GM10248 (cell line): ENCODE measurements around the gene ARGLU1.

Source experiments
- CTCF ChIA-PET: fragments of 300-600 bp; sonication (Branson Sonifier 250); formaldehyde crosslinking; extraction: SDS; loops from one replicate; lab custom pipeline; 2021; ENCODE audit warnings: antibody characterized with exemption; lab: Yijun Ruan, JAX
- POLR2A ChIA-PET: fragments of 350-650 bp; sonication (Branson Sonifier 250); formaldehyde crosslinking; extraction: SDS; loops from one replicate; lab custom pipeline; 2020; ENCODE audit warnings: antibody characterized with exemption; lab: Yijun Ruan, JAX
- DNase-seq: peaks from one replicate; pipeline ENCODE4 v3.0.0; 2012; ENCODE audit errors: extremely low spot score
- CTCF ChIP-seq: IDR thresholded peaks from 2 replicates; pipeline ENCODE4 v1.5.1; 2012; ENCODE audit warnings: mild to moderate bottlenecking, low read depth; ENCODE audit errors: extremely low read depth, missing control alignments, control extremely low read depth

Gene ARGLU1

GRCh38 chr13:106568299-106569003 is 514 bp upstream of the ARGLU1 start:
- POLR2A ChIA-PET = interaction anchor here (1.8 kb wide), 1 partner anchor 33 kb away, joined by 5 read pairs; the partner anchor contains the start of gene EFNB2
- no peak for DNase-seq
- CTCF ChIA-PET = interaction anchor here (0.6 to 2.5 kb wide), 6 partner anchors 9 to 52 kb away, joined by 3 to 8 read pairs (median 3); no protein-coding TSS in a partner anchor
- no peak for TF ChIP-seq CTCF

GRCh38 chr13:106566641-106567473 is 1.1 kb downstream of the ARGLU1 start:
- DNase-seq = peak; percentile 65
- no peak for TF ChIP-seq CTCF
- CTCF ChIA-PET = interaction anchor here (1.1 to 3.9 kb wide), 6 partner anchors 8 to 54 kb away, joined by 3 to 31 read pairs (median 6); no protein-coding TSS in a partner anchor
- POLR2A ChIA-PET = interaction anchor here (1.8 kb wide), 1 partner anchor 31 kb away, joined by 5 read pairs; the partner anchor contains the start of gene EFNB2

GRCh38 chr13:106565127-106565775 is 2.7 kb downstream of the ARGLU1 start:
- ChIA-PET CTCF (interaction anchor here (0.7 to 3.9 kb wide), 6 partner anchors 9 to 55 kb away, joined by 3 to 31 read pairs (median 5); no protein-coding TSS in a partner anchor), POLR2A (no interaction called here)
- DNase-seq = no peak
- TF ChIP-seq CTCF = no peak

- TF ChIP-seq CTCF = no peak
- ChIA-PET POLR2A (no interaction called here), CTCF (interaction anchor here (1.2 to 2.0 kb wide), 3 partner anchors 11 to 58 kb away, joined by 4 to 13 read pairs (median 4); partner anchors contain the start of gene EFNB2)
- DNase-seq = no peak
Measured at GRCh38 chr13:106562301-106562700, 5.6 kb downstream of the ARGLU1 start.

- no peak for TF ChIP-seq CTCF
- ChIA-PET POLR2A (no interaction called here), CTCF (interaction anchor here (1.2 to 2.0 kb wide), 3 partner anchors 12 to 58 kb away, joined by 4 to 13 read pairs (median 4); partner anchors contain the start of gene EFNB2)
- DNase-seq = peak; percentile 54
Measured at GRCh38 chr13:106561551-106562170, 6.3 kb downstream of the ARGLU1 start.
